Activated CD4-positive, alpha-beta T cell treated with anti-CD3 and anti-CD28 coated beads for 24 hours (primary cell): ENCODE results near the gene ITGB1BP2.
"Not testable (repeated sequence)": the region's sequence is repeated elsewhere in the genome, so short reads cannot be mapped to it uniquely, and the experiment has no call there.

ENCODE experiments used
- DNase-seq, 2 donors: peaks; one replicate each; pipeline ENCODE4 v3.0.0-alpha.2; 2020; ENCODE audit warnings: low read depth in 2 of 2

ITGB1BP2 gene

DNA sequence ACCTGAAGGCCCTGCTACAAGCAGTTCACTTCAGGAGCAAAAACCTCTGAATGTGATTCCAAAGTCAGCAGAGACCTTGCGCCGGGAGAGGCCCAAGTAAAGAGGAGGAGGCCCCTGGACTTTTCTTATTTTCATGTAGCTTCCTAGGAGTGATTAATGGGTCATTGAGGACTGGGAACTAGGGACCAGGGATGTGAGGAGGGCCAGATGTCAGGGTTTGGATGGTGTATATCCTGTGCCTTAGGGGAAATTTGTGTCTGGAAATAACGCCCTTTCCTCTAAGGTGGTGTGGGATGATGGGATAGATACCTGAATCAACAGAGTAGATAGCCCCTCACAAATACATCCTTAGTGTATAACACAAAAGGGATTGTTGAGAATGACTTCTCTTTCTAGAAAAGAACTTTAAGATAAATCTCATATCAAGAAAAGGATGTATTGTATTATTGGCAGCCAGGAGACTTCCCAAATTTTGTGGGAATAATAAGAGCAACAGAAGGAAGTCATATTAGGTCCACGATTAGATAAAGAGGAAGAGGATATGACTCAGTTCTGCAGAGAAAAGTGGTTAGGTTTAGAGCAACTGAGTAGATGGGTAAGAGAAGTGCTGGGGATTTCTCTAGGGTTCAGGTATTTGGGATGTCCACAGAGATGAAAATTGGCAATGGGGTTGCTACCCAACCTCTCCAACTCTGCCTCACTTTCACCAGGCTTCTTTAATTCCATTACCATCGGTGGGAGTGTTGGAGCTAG is 1.1 kb downstream of the ITGB1BP2 start:
- DNase-seq, result no peak

DNA sequence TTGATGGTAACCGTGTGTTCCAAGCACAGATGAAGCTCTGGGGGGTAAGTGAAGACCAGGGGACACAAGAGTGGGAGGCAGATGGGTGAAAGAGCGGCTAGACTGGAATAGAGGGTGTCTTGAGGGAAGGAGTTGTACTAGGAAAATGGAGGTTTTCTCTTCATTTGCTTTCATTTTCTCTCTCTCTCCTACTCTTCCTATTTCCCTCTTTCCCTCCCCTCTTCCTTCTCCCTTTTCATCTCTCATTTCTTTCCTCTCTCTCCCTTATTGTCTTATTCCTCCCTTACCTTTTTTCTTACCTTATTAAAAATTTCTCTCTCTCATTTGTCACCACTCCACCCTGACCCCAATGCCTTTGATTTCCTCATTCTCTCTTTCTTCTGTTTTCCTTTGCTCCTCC is 3.0 kb downstream of the ITGB1BP2 start:
- DNase-seq, result no peak

DNA sequence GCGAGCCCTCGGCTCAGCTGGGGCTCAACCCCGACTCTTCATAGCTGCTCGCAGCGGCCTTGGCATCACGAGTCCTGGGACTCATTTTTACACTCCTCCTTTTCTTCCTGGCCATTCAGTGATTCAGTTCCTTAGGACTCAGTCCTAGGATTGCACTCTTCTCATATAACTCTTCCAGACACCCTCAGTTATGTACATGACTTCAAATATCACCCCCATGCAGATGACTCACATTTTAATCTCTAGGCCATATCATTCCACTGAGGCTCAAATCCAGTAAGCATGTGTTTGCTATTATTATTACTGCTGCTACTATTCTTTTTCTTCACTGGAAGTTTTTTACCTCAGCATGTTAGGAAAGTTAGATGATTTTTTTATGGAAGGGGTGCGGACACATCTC is 14.4 kb downstream of the ITGB1BP2 start:
- DNase-seq, result no peak

- not testable (repeated sequence) for DNase-seq
Observed at GRCh38 chrX:71316959-71317358, 15.4 kb downstream of the ITGB1BP2 start.

GRCh38 chrX:71320126-71320525 is 18.6 kb downstream of the ITGB1BP2 start:
- no peak for DNase-seq

DNA sequence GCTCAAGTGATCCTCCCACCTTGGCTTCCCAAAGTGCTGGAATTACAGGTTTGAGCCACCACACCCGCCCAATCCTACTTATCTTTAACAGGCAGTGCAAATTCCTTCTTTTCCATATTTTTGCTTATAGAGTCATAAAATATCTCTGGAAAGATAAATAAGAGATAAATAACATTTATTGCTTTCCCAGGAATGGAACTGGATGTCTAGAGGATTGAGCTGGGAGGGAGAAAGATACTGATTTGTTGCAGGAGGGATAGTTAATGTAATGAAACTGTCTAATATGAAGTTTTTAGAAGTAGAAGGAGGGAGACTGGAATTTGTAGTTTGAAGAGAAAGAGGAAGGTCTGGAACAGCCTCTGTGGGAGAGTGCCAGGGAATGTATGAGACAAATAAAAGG is 20.2 kb downstream of the ITGB1BP2 start:
- DNase-seq, result no peak

DNA sequence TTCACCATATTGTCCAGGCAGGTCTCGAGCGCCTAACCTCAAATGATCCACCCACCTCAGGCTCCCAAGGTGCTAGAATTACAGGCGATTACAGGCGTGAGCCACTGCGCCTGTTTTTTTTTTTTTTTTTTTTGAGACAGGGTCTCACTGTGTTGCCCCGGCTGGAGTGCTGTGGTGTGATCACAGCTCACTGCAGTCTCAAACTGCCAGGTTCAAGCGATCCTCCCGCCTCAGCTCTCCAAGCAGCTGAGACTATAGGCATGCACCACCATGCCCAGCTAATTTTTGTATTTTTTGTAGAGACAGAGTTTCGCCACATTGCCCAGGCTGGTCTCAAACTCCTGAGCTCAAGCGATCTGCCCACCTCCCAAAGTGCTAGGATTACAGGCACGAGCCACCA is 22.9 kb downstream of the ITGB1BP2 start:
- DNase-seq, result not testable (repeated sequence)

GRCh38 chrX:71326394-71326793 is 24.8 kb downstream of the ITGB1BP2 start:
- DNase-seq, result no peak

- DNase-seq, result not testable (repeated sequence)
Observed at GRCh38 chrX:71349151-71349665, 47.7 kb downstream of the ITGB1BP2 start.

DNA sequence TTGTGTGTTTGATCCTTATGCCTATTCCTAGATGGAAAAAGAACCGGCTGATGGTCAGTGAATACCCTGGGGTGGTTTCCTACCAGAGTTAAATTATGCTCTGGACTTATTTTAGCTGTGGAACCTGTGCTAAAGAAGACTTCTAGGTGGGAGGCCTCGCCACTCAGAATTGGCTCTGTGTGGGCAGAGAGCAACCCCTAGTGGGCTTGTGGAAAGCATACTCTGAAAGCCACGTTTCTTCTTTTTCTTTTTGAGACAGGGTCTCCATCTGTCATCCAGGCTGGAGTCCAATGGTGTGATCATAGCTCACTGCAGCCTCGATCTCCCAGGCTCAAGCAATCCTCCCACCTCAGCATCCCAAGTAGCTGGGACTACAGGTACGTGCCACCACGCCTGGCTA is 48.3 kb downstream of the ITGB1BP2 start:
- DNase-seq, result not testable (repeated sequence)

DNA sequence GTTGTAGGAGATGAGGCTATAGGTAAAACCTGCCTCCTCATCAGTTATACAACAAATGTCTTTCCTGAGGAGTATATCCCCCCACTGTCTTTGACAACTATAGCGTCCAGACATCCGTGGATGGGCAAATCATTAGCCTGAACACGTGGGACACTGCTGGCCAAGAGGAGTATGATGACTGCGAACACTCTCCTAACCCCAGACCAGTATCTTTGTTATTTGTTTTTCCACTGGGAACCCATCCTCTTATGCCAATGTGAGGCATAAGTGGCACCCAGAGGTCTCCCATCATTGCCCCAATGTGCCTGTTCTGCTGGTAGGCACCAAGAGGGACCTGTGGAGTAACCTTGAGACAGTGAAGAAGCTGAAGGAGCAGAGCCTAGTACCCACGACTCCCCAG is 50.9 kb downstream of the ITGB1BP2 start:
- DNase-seq, result not testable (repeated sequence)
